NCI-H2081 treated with DMSO at 0.1 percent for 48 hours (cell line): ENCODE data around the gene STRAP.
"Not testable (repeated sequence)": the region's sequence is repeated elsewhere in the genome, so short reads cannot be mapped to it uniquely, and the experiment has no call there.

ENCODE experiments used
- DNase-seq: peaks from one replicate; lab custom pipeline; 2025; lab: John Stamatoyannopoulos, UW

Gene STRAP

DNA sequence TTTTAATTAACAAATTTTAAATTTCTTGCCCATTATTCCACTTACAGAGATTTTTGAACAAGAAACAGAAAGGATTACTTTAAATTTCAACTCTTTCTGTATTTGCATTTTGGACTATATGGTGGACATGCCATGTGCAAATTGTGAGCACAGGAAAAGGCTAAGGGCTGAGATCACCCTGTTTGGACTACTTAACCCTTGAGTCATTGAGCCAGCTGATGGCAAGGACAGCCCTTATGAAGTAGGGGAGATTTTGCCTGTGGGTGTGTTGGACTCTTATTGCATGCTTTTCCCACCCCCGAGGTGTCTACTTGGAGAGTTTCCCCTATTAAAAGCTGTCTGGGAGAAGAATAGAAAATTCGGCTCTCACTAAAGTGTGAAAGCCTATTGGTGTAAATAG, 46.2 kb downstream of the STRAP start:
- no peak for DNase-seq

- DNase-seq = no peak
These were observed 46.8 kb downstream of the STRAP start for GRCh38 chr12:15928870-15929571.

GRCh38 chr12:15931590-15932053, 49.4 kb downstream of the STRAP start:
- DNase-seq = no peak

- DNase-seq = no peak
These were observed 50.1 kb downstream of the STRAP start for GRCh38 chr12:15932327-15932726.

GRCh38 chr12:15932971-15933370, 50.8 kb downstream of the STRAP start:
- no peak for DNase-seq

GRCh38 chr12:15933751-15934150, 51.6 kb downstream of the STRAP start:
- no peak for DNase-seq

DNA sequence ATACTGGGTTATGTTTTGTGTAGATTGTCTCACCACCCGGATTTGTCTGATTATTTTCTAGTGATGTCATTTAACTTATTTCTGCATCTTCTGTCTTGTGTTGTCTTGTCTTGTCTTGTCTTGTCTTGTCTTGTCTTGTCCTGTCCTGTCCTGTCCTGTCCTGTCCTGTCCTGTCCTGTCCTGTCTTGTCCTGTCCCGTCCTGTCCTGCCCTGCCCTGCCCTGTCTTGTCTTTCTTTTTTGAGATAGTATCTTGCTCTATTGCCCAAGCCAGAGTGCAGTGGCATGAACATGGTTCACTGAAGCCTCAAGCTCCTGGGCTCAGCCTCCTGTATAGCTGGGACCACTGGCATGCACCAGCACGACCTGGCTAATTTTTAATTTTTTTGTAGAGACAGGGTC, 54.6 kb downstream of the STRAP start:
- DNase-seq = no peak

- DNase-seq = no peak
These were observed 55.7 kb downstream of the STRAP start for GRCh38 chr12:15937902-15938301.

GRCh38 chr12:15939111-15939510, 56.9 kb downstream of the STRAP start:
- DNase-seq = no peak

GRCh38 chr12:15942475-15942874, 60.3 kb downstream of the STRAP start:
- DNase-seq = no peak

- not testable (repeated sequence) for DNase-seq
These were observed 61.3 kb downstream of the STRAP start for GRCh38 chr12:15943519-15943918.

- not testable (repeated sequence) for DNase-seq
These were observed 66.3 kb downstream of the STRAP start for GRCh38 chr12:15948461-15948860.
